Measurements from ENCODE around the gene APLP2.

The APLP2 gene

DNA sequence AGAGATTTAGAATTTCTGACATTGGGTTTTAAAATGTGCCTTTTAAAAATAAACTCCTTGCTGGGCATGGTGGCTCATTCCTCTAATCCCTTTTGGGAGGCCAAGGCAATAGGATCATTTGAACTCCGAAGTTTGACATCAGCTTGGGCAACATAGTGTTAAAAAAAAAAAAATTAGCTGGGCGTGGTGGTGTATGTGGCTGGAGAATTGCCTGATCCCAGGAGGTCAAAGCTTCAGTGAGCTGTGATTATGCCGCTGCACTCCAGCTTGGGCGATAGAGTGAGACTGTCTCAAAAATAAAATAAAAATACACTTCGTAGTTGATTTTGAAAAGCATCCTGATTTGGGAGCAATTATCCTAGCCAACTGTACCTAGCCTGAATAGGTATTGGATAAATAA, 3.4 kb upstream of the APLP2 start:
- no peak for DNase-seq
- H3K9me3 Mint-ChIP-seq = no peaks in the 10 kb centered on the region
- peaks cover 18 to 23% of the 10 kb centered on the region in 2 donors for H3K27me3 Mint-ChIP-seq
- H3K4me1 Mint-ChIP-seq (ENCODE audit: low read depth in 2 of 2) = peaks cover 15 to 18% of the 10 kb centered on the region in 2 donors
- ATAC-seq (replicated peaks) = no peak
- peaks cover 18% of the 10 kb centered on the region for H3K36me3 Mint-ChIP-seq (ENCODE audit: insufficient read depth)
- H3K4me3 Mint-ChIP-seq = no peak overlapping the region
- no peak overlapping the region for H3K27ac Mint-ChIP-seq

GRCh38 chr11:130068546-130068985, 1.1 kb upstream of the APLP2 start:
- peak overlapping the region; percentile 93 to 98 for H3K4me3 Mint-ChIP-seq
- DNase-seq = no peak
- H3K4me1 Mint-ChIP-seq (ENCODE audit: low read depth in 2 of 2) = peaks cover 22 to 23% of the 10 kb centered on the region in 2 donors
- peak overlapping the region; percentile 94 to 98 for H3K27ac Mint-ChIP-seq
- ATAC-seq (replicated peaks) = no peak
- H3K36me3 Mint-ChIP-seq (ENCODE audit: insufficient read depth) = peaks cover 18% of the 10 kb centered on the region
- H3K9me3 Mint-ChIP-seq = no peaks in the 10 kb centered on the region
- H3K27me3 Mint-ChIP-seq = peaks cover 13 to 16% of the 10 kb centered on the region in 2 donors

- H3K27ac Mint-ChIP-seq = peak overlapping the region; percentile 94 to 98
- ATAC-seq (replicated peaks) = peak; percentile 54
- peaks cover 18% of the 10 kb centered on the region for H3K36me3 Mint-ChIP-seq (ENCODE audit: insufficient read depth)
- peak; percentile 52 to 70 (median 53) for DNase-seq
- peak overlapping the region; percentile 93 to 98 for H3K4me3 Mint-ChIP-seq
- H3K27me3 Mint-ChIP-seq = peaks cover 7 to 10% of the 10 kb centered on the region in 2 donors
- H3K9me3 Mint-ChIP-seq = no peaks in the 10 kb centered on the region
- peaks cover 22 to 23% of the 10 kb centered on the region in 2 donors for H3K4me1 Mint-ChIP-seq (ENCODE audit: low read depth in 2 of 2)
These were observed 572 bp upstream of the APLP2 start for GRCh38 chr11:130068986-130069658.

DNA sequence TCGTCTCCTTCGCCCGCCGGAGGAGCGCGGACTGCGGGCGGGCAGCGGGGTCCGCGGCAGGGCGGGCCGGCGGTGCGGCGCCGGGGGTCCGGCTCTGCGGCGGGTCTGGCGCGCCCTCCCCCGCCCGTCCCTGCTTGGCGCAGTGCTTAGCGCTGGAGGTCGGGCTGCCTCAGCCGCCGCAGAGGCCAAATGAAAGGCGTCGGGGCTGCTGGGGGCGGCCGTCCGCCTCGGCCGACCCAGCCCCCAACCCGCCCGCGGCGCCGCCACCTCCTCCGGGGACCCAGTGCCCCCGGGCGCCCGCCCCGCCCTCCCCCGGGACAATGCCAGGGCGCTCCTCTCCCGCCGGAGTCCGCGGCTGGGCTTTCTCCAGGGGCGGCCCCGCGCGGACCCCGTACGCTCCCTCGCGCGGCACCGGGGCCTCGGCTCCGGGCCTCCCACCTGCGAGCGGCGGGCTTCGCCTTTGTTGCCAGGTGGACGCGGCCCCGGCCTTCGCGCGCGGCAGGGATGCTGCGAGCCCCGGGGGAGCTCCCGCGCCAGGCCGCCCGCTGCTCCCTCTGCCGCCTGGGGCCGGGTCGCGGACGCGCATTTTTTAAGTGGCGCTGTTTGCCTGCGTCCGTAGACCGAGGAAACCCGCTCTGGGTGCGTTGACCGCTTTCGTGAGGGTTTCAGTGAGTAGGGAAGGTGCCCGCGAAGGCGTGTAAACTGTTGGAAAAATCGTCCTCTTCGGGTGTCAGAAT, 583 bp downstream of the APLP2 start:
- Mint-ChIP-seq H3K4me1 (ENCODE audit: low read depth in 2 of 2) (peaks cover 22 to 23% of the 10 kb centered on the region in 2 donors), H3K27me3 (no peaks in the 10 kb centered on the region), H3K9me3 (no peaks in the 10 kb centered on the region), H3K36me3 (ENCODE audit: insufficient read depth) (peaks cover 18% of the 10 kb centered on the region), H3K4me3 (peak overlapping the region; percentile 93 to 98), H3K27ac (peak overlapping the region; percentile 94 to 98)
- ATAC-seq (replicated peaks) (peak; percentile 20), DNase-seq (peak; percentile 21 to 42 (median 35))

GRCh38 chr11:130070846-130071200, 1.1 kb downstream of the APLP2 start:
- H3K4me1 Mint-ChIP-seq (ENCODE audit: low read depth in 2 of 2) = peaks cover 22 to 23% of the 10 kb centered on the region in 2 donors
- ATAC-seq (replicated peaks) (no peak), DNase-seq (no peak)
- no peaks in the 10 kb centered on the region for H3K9me3 Mint-ChIP-seq
- peak overlapping the region; percentile 77 to 85 for H3K4me3 Mint-ChIP-seq
- H3K27me3 Mint-ChIP-seq = no peaks in the 10 kb centered on the region
- H3K27ac Mint-ChIP-seq = peak overlapping the region in 1 of 2 donors; percentile 88
- H3K36me3 Mint-ChIP-seq (ENCODE audit: insufficient read depth) = peaks cover 18% of the 10 kb centered on the region

DNA sequence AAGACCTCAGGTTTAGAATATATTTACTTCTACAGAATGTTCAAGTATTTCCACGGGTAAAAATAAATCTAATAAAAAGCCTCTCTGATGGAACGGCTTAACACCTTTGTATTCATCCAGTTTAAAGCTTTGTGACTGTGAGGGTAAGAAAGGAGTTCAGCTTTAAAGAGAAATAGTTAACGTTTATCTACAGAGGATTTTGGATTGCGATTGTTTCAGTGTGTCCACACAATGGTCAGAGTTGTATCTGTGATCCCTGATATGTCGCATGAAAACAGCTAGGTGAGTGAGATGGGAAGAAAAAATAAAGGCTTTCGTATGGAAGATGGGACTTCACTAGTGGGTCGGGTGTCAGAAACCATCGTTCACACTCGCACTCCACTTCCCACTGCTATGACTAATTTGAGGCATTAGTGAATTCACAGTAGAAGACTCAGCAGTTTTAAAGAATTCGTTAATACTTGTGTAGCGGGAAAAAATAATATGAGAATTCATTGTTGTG, 1.6 kb downstream of the APLP2 start:
- Mint-ChIP-seq H3K27me3 (no peaks in the 10 kb centered on the region), H3K27ac (peak overlapping the region in 1 of 2 donors; percentile 88), H3K4me1 (ENCODE audit: low read depth in 2 of 2) (peaks cover 22 to 23% of the 10 kb centered on the region in 2 donors), H3K9me3 (no peaks in the 10 kb centered on the region), H3K36me3 (ENCODE audit: insufficient read depth) (peaks cover 18% of the 10 kb centered on the region), H3K4me3 (peak overlapping the region; percentile 77 to 85)
- ATAC-seq (replicated peaks) = no peak
- DNase-seq = no peak

DNA sequence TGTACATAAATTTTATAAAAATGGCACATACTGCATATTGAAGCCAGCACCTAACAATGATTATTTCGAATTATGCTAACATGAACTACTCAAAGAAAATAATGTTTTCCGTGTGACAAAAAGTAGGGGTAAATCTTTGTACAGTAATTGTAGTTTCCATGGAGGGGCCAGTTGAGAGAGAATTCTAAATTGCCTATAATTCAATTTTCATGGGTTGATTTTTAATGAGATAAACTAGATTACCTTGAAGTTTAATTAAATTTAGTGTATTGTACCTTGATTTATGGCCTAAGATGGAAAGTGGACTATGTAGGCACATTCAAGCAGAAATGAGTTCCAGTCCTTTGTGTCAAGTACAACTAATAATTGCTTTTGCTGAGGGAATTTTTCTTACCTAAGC, 5.0 kb downstream of the APLP2 start:
- no peak overlapping the region for H3K4me3 Mint-ChIP-seq

GRCh38 chr11:130076778-130077481, 7.2 kb downstream of the APLP2 start:
- Mint-ChIP-seq H3K27ac (no peak overlapping the region), H3K36me3 (ENCODE audit: insufficient read depth) (no peaks in the 10 kb centered on the region), H3K4me1 (ENCODE audit: low read depth in 2 of 2) (peaks cover 5 to 20% of the 10 kb centered on the region in 2 donors), H3K9me3 (no peaks in the 10 kb centered on the region), H3K27me3 (no peaks in the 10 kb centered on the region), H3K4me3 (no peak overlapping the region)
- DNase-seq (no peak), ATAC-seq (replicated peaks) (no peak)

More for the DNA sequence above, 5.0 kb downstream of the APLP2 start:
- peaks cover 14 to 29% of the 10 kb centered on the region in 2 donors for H3K4me1 Mint-ChIP-seq (ENCODE audit: low read depth in 2 of 2)
- no peak overlapping the region for H3K27ac Mint-ChIP-seq
- ATAC-seq (replicated peaks) (no peak), DNase-seq (no peak)
- H3K9me3 Mint-ChIP-seq = no peaks in the 10 kb centered on the region
- H3K27me3 Mint-ChIP-seq = no peaks in the 10 kb centered on the region
- H3K36me3 Mint-ChIP-seq (ENCODE audit: insufficient read depth) = peaks cover 8% of the 10 kb centered on the region

DNA sequence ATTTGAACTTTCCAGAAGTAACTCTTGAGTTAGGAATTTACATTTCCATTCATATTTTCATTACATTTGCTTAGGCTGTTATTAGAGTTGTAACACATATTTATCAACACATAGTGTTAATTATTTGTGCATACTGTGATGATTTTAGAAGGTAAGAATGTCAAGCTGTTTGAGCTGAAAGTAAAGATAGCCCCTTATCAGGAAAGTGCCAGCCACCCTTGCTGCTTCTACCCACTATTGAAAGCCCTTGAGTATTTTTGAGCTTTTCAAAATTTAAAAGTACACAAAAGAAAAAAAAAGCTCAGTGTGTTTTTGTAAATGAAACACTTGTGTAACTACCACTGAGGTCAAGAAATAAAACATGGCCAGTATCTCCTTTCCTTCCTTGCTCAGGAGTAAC, 8.0 kb downstream of the APLP2 start:
- ATAC-seq (replicated peaks) (no peak), DNase-seq (no peak)
- Mint-ChIP-seq H3K4me3 (no peak overlapping the region), H3K27ac (no peak overlapping the region), H3K4me1 (ENCODE audit: low read depth in 2 of 2) (peaks cover 4 to 16% of the 10 kb centered on the region in 2 donors), H3K36me3 (ENCODE audit: insufficient read depth) (no peaks in the 10 kb centered on the region), H3K27me3 (no peaks in the 10 kb centered on the region), H3K9me3 (no peaks in the 10 kb centered on the region)

- Mint-ChIP-seq H3K9me3 (no peaks in the 10 kb centered on the region), H3K27me3 (no peaks in the 10 kb centered on the region), H3K4me1 (ENCODE audit: low read depth in 2 of 2) (peaks cover 4 to 16% of the 10 kb centered on the region in 2 donors), H3K4me3 (no peak overlapping the region), H3K27ac (no peak overlapping the region), H3K36me3 (ENCODE audit: insufficient read depth) (no peaks in the 10 kb centered on the region)
- no peak for ATAC-seq (replicated peaks)
- no peak for DNase-seq
These were observed 8.4 kb downstream of the APLP2 start for GRCh38 chr11:130078080-130078479.

GRCh38 chr11:130085671-130086290, 16.1 kb downstream of the APLP2 start:
- no peak overlapping the region for H3K27ac Mint-ChIP-seq
- DNase-seq (no peak), ATAC-seq (replicated peaks) (no peak)
- H3K9me3 Mint-ChIP-seq = no peaks in the 10 kb centered on the region
- H3K27me3 Mint-ChIP-seq = no peaks in the 10 kb centered on the region
- H3K36me3 Mint-ChIP-seq (ENCODE audit: insufficient read depth) = no peaks in the 10 kb centered on the region
- H3K4me3 Mint-ChIP-seq = no peak overlapping the region
- H3K4me1 Mint-ChIP-seq (ENCODE audit: low read depth in 2 of 2) = peaks cover 15 to 28% of the 10 kb centered on the region in 2 donors

GRCh38 chr11:130086669-130087068, 17.0 kb downstream of the APLP2 start:
- Mint-ChIP-seq H3K27ac (peak overlapping the region in 1 of 2 donors; percentile 74), H3K4me1 (ENCODE audit: low read depth in 2 of 2) (peaks cover 15 to 28% of the 10 kb centered on the region in 2 donors), H3K9me3 (no peaks in the 10 kb centered on the region), H3K27me3 (no peaks in the 10 kb centered on the region), H3K4me3 (no peak overlapping the region), H3K36me3 (ENCODE audit: insufficient read depth) (no peaks in the 10 kb centered on the region)
- DNase-seq (no peak), ATAC-seq (replicated peaks) (no peak)

Data from effector memory CD8-positive, alpha-beta T cell (primary cell).